ENCODE data around the gene CRACR2A. TPM values are rescaled to one million over a fixed set of nuclear protein-coding genes. Genes with fewer than 3 reads are reported as not detected.

The CRACR2A gene
- total and polyA plus RNA-seq, 2 of the 8 experiments (the other 6 are each of a cell fraction or from before 2014, with no cell fraction given) = 0.85 to 3.2 TPM

GRCh38 chr12:3595721-3596120, 157.2 kb downstream of the CRACR2A start:
- ChIA-PET POLR2A (ENCODE audit: partially characterized antibody) (no interaction called here), CTCF (ENCODE audit: partially characterized antibody) (no interaction called here)
- no peak for TF ChIP-seq HDAC2 (IDR thresholded peaks at IDR 0.05; ENCODE audit: borderline replicate concordance in 1 of 2, low read depth in 2 of 2, low read length in 2 of 2)
- no peak for TF ChIP-seq MAFK (IDR thresholded peaks at IDR 0.05; ENCODE audit: low read depth, low read length)
- TF ChIP-seq TCF12 (IDR thresholded peaks at IDR 0.05; ENCODE audit: low read depth, low read length) = no peak
- no peak for TF ChIP-seq EGR1 (IDR thresholded peaks at IDR 0.05; ENCODE audit: borderline replicate concordance, low read depth, low read length)
- no peak overlapping the region for H2BK15ac ChIP-seq (ENCODE audit: low read length)
- no peak overlapping the region for H2BK20ac ChIP-seq (ENCODE audit: low read length)
- H3K27ac ChIP-seq (ENCODE audit: low read depth, low read length) = no peak overlapping the region
- FAIRE-seq = no peak
- H4K8ac ChIP-seq (ENCODE audit: extremely low read depth, insufficient read depth, low read length) = no peak overlapping the region
- H3K36me3 ChIP-seq (ENCODE audit: control insufficient read depth in 2 of 4, insufficient read depth in 4 of 4, low read length in 3 of 4) = no peaks in the 10 kb centered on the region
- H3K23me2 ChIP-seq (ENCODE audit: low read depth, low read length) = no peaks in the 10 kb centered on the region
- no peaks in the 10 kb centered on the region for H3K27me3 ChIP-seq (replicated peaks in 1 of 4; ENCODE audit: control insufficient read depth in 3 of 4, extremely low read depth in 1 of 4, insufficient read depth in 3 of 4, low read length in 3 of 4)
- H3K4me3 ChIP-seq (ENCODE audit: extremely low read depth in 1 of 4, insufficient read depth in 2 of 4, low read depth in 3 of 4, low read length in 4 of 4) = no peak overlapping the region
- no peak overlapping the region for H2BK12ac ChIP-seq (ENCODE audit: low read depth, low read length)
- no peak overlapping the region for H3K4me2 ChIP-seq (ENCODE audit: insufficient read depth in 1 of 2, low read depth in 2 of 2, low read length in 2 of 2)
- H3K56ac ChIP-seq (replicated peaks; ENCODE audit: insufficient read length, low read depth, low read length) = no peak overlapping the region
- no peaks in the 10 kb centered on the region for H4K20me1 ChIP-seq (replicated peaks in 1 of 2; ENCODE audit: control insufficient read depth in 1 of 2, insufficient read depth in 2 of 2, low read length in 2 of 2)
- H3K79me2 ChIP-seq (ENCODE audit: control insufficient read depth in 1 of 2, insufficient read depth in 2 of 2, low read length in 2 of 2) = no peaks in the 10 kb centered on the region
- no peak overlapping the region for H2AFZ ChIP-seq (ENCODE audit: low read length)
- no peaks in the 10 kb centered on the region for H3K79me1 ChIP-seq (ENCODE audit: low read depth, low read length)
- H4K91ac ChIP-seq (replicated peaks; ENCODE audit: insufficient read length, low read length) = no peak overlapping the region
- H3K9me3 ChIP-seq (ENCODE audit: insufficient read depth in 2 of 2, low read depth in 1 of 2, low read length in 1 of 2) = no peaks in the 10 kb centered on the region
- no peak overlapping the region for H3K9ac ChIP-seq (replicated peaks in 1 of 4; ENCODE audit: extremely low read depth in 1 of 4, low read depth in 3 of 4, low read length in 3 of 4)
- no peak overlapping the region for H3K23ac ChIP-seq (ENCODE audit: insufficient read length)
- DNase-seq (ENCODE audit: low read depth in 1 of 2, low spot score in 2 of 2) = no peak
- no peak overlapping the region for H2AK5ac ChIP-seq (ENCODE audit: low read depth, low read length)
- no peak overlapping the region for H3K18ac ChIP-seq (ENCODE audit: extremely low read depth, low read length)
- WGBS, 2 experiments (ENCODE audit: extremely low coverage in 1 of 2, insufficient coverage in 1 of 2, insufficient read length in 1 of 2, insufficient replicate concordance in 2 of 2, low coverage in 1 of 2, low lambda C conversion rate in 2 of 2, missing lambda C conversion rate in 1 of 2) = 98% methylated on average over 6 of the region's 6 CpGs; no CpG with 5 or more reads in 1 of the 2 experiments
- H3K14ac ChIP-seq (ENCODE audit: insufficient read length) = no peak overlapping the region
- H3K4ac ChIP-seq (replicated peaks; ENCODE audit: insufficient read length, low read depth, low read length) = no peak overlapping the region
- H2BK120ac ChIP-seq (replicated peaks; ENCODE audit: low read depth, low read length) = no peak overlapping the region
- H3K4me1 ChIP-seq (replicated peaks in 1 of 4; ENCODE audit: control insufficient read depth in 3 of 4, insufficient read depth in 4 of 4, low read length in 3 of 4) = peaks cover 2 to 11% (median 5%) of the 10 kb centered on the region in 4 experiments; a peak in 3 of 7 replicates
- H2BK5ac ChIP-seq (ENCODE audit: low read depth, low read length) = no peak overlapping the region
- no peak overlapping the region for H4K5ac ChIP-seq (ENCODE audit: insufficient read length, low read depth, low read length)
